ENCODE data around the gene ATP6V0E2.
A peak's percentile ranks its signal among the peaks of the same experiment; 100 is the strongest.

ATP6V0E2 gene

GRCh38 chr7:149871576-149871975 lies 2.2 kb upstream of the ATP6V0E2 start:
- Histone ChIP-seq H3K4me3 (no peak overlapping the region), H3K36me3 (replicated peaks) (peaks cover 18% of the 10 kb centered on the region), H3K9me3 (no peaks in the 10 kb centered on the region), H3K4me1 (peaks cover 15% of the 10 kb centered on the region), H3K27me3 (ENCODE audit: low read depth) (no peaks in the 10 kb centered on the region)
- peak; percentile 48 to 57 for DNase-seq (ENCODE audit: low spot score in 2 of 2)
- in situ Hi-C loops (cut with MboI; ENCODE audit: low sequenced_read_pairs), result no loop called here

GRCh38 chr7:149872419-149873073 lies 1.2 kb upstream of the ATP6V0E2 start:
- in situ Hi-C loops (cut with MboI; ENCODE audit: low sequenced_read_pairs), result no loop called here
- peak; percentile 87 for DNase-seq (ENCODE audit: low spot score in 2 of 2)
- Histone ChIP-seq H3K9me3 (no peaks in the 10 kb centered on the region), H3K4me3 (peak overlapping the region; percentile 76), H3K36me3 (replicated peaks) (peaks cover 20% of the 10 kb centered on the region), H3K4me1 (peaks cover 15% of the 10 kb centered on the region), H3K27me3 (ENCODE audit: low read depth) (no peaks in the 10 kb centered on the region)

GRCh38 chr7:149873970-149874643 lies 338 bp downstream of the ATP6V0E2 start:
- in situ Hi-C loops (cut with MboI; ENCODE audit: low sequenced_read_pairs), result no loop called here
- no peak for DNase-seq (ENCODE audit: low spot score in 2 of 2)
- Histone ChIP-seq H3K4me1 (peaks cover 15% of the 10 kb centered on the region), H3K36me3 (replicated peaks) (peaks cover 20% of the 10 kb centered on the region), H3K4me3 (peak overlapping the region; percentile 76), H3K27me3 (ENCODE audit: low read depth) (no peaks in the 10 kb centered on the region), H3K9me3 (no peaks in the 10 kb centered on the region)

GRCh38 chr7:149874644-149875028 lies 867 bp downstream of the ATP6V0E2 start:
- Histone ChIP-seq H3K4me1 (peaks cover 15% of the 10 kb centered on the region), H3K9me3 (no peaks in the 10 kb centered on the region), H3K27me3 (ENCODE audit: low read depth) (no peaks in the 10 kb centered on the region), H3K4me3 (peak overlapping the region; percentile 76), H3K36me3 (replicated peaks) (peaks cover 18% of the 10 kb centered on the region)
- in situ Hi-C loops (cut with MboI; ENCODE audit: low sequenced_read_pairs), result no loop called here
- DNase-seq (ENCODE audit: low spot score in 2 of 2), result no peak

GRCh38 chr7:149875396-149875795 lies 1.6 kb downstream of the ATP6V0E2 start:
- no peak for DNase-seq (ENCODE audit: low spot score in 2 of 2)
- peaks cover 13% of the 10 kb centered on the region; the same call in 1 of the 2 replicates for H3K36me3 ChIP-seq (replicated peaks)
- no peaks in the 10 kb centered on the region for H3K9me3 ChIP-seq
- in situ Hi-C loops (cut with MboI; ENCODE audit: low sequenced_read_pairs), result no loop called here
- no peaks in the 10 kb centered on the region for H3K27me3 ChIP-seq (ENCODE audit: low read depth)
- H3K4me1 ChIP-seq, result peaks cover 15% of the 10 kb centered on the region
- no peak overlapping the region for H3K4me3 ChIP-seq

GRCh38 chr7:149877890-149878522 lies 4.2 kb downstream of the ATP6V0E2 start:
- Histone ChIP-seq H3K27me3 (ENCODE audit: low read depth) (no peaks in the 10 kb centered on the region), H3K36me3 (replicated peaks) (0 out of 2 replicates have a peak, but pooled peaks cover 6% of the 10 kb centered on the region), H3K4me1 (peaks cover under 1% of the 10 kb centered on the region; the same call in 1 of the 2 replicates), H3K9me3 (no peaks in the 10 kb centered on the region), H3K4me3 (no peak overlapping the region)
- in situ Hi-C loops (cut with MboI; ENCODE audit: low sequenced_read_pairs), result no loop called here
- no peak for DNase-seq (ENCODE audit: low spot score in 2 of 2)

- DNase-seq (ENCODE audit: low spot score in 2 of 2), result no peak
- in situ Hi-C loops (cut with MboI; ENCODE audit: low sequenced_read_pairs), result no loop called here
- 0 out of 2 replicates have a peak, but pooled peaks cover 6% of the 10 kb centered on the region for H3K36me3 ChIP-seq (replicated peaks)
- H3K4me3 ChIP-seq, result no peak overlapping the region
- no peaks in the 10 kb centered on the region; the same call in 1 of the 2 replicates for H3K4me1 ChIP-seq
- H3K27me3 ChIP-seq (ENCODE audit: low read depth), result no peaks in the 10 kb centered on the region
- no peaks in the 10 kb centered on the region for H3K9me3 ChIP-seq
These were observed 4.8 kb downstream of the ATP6V0E2 start for GRCh38 chr7:149878523-149878921.

- Histone ChIP-seq H3K27me3 (ENCODE audit: low read depth) (no peaks in the 10 kb centered on the region), H3K4me3 (no peak overlapping the region), H3K9me3 (no peaks in the 10 kb centered on the region), H3K4me1 (no peaks in the 10 kb centered on the region; the same call in 1 of the 2 replicates), H3K36me3 (replicated peaks) (0 out of 2 replicates have a peak, but pooled peaks cover 6% of the 10 kb centered on the region)
- DNase-seq (ENCODE audit: low spot score in 2 of 2), result no peak
- in situ Hi-C loops (cut with MboI; ENCODE audit: low sequenced_read_pairs), result no loop called here
These were observed 5.5 kb downstream of the ATP6V0E2 start for GRCh38 chr7:149879271-149879743.

GRCh38 chr7:149879766-149880637 lies 6.2 kb downstream of the ATP6V0E2 start:
- no peaks in the 10 kb centered on the region for H3K27me3 ChIP-seq (ENCODE audit: low read depth)
- H3K9me3 ChIP-seq, result no peaks in the 10 kb centered on the region
- H3K36me3 ChIP-seq (replicated peaks), result 0 out of 2 replicates have a peak, but pooled peaks cover 6% of the 10 kb centered on the region
- no peak overlapping the region for H3K4me3 ChIP-seq
- no peak for DNase-seq (ENCODE audit: low spot score in 2 of 2)
- no peaks in the 10 kb centered on the region for H3K4me1 ChIP-seq
- in situ Hi-C loops (cut with MboI; ENCODE audit: low sequenced_read_pairs), result no loop called here

GRCh38 chr7:149880638-149881311 lies 7.0 kb downstream of the ATP6V0E2 start:
- no peaks in the 10 kb centered on the region for H3K9me3 ChIP-seq
- H3K4me1 ChIP-seq, result no peaks in the 10 kb centered on the region
- H3K36me3 ChIP-seq (replicated peaks), result 0 out of 2 replicates have a peak, but pooled peaks cover 6% of the 10 kb centered on the region
- no peaks in the 10 kb centered on the region for H3K27me3 ChIP-seq (ENCODE audit: low read depth)
- in situ Hi-C loops (cut with MboI; ENCODE audit: low sequenced_read_pairs), result no loop called here
- DNase-seq (ENCODE audit: low spot score in 2 of 2), result no peak
- no peak overlapping the region for H3K4me3 ChIP-seq

GRCh38 chr7:149881328-149882247 lies 7.8 kb downstream of the ATP6V0E2 start:
- no peak for DNase-seq (ENCODE audit: low spot score in 2 of 2)
- in situ Hi-C loops (cut with MboI; ENCODE audit: low sequenced_read_pairs), result no loop called here
- H3K4me1 ChIP-seq, result no peaks in the 10 kb centered on the region

More at GRCh38 chr7:149881328-149882247, 7.8 kb downstream of the ATP6V0E2 start:
- Histone ChIP-seq H3K27me3 (ENCODE audit: low read depth) (no peaks in the 10 kb centered on the region), H3K4me3 (no peak overlapping the region), H3K9me3 (no peaks in the 10 kb centered on the region), H3K36me3 (replicated peaks) (0 out of 2 replicates have a peak, but pooled peaks cover under 1% of the 10 kb centered on the region)
